H1 (cell line): ENCODE measurements around the gene USH2A. TPM values are rescaled to one million over a fixed set of nuclear protein-coding genes. Genes with fewer than 3 reads are reported as not detected.

Experiments
- CTCF ChIA-PET: fragments of 300-600 bp; sonication (Branson Sonifier 250); formaldehyde crosslinking; loops from one replicate; lab custom pipeline; 2021; ENCODE audit not compliant: partially characterized antibody; lab: Charles Lee
- POLR2A ChIA-PET: fragments of 300-600 bp; sonication (Branson Sonifier 250); formaldehyde crosslinking; loops from one replicate; lab custom pipeline; 2021; ENCODE audit warnings: inconsistent platforms; ENCODE audit not compliant: partially characterized antibody; lab: Charles Lee
- DNase-seq, 2 experiments: peaks; one replicate each; pipeline versions ENCODE4 v3.0.0 to v3.0.0-alpha.2; 2010 to 2022; ENCODE audit warnings: low spot score in 2 of 2, low read depth in 1 of 2, mixed read lengths in 1 of 2
- FAIRE-seq: peaks from 2 replicates; lab custom pipeline; 2011; peaks lifted over from hg19 to GRCh38; lab: Jason Lieb, UNC
- H2AFZ ChIP-seq: 2 replicates; pipeline ENCODE4 v1.8.1; 2012; ENCODE audit warnings: low read length, inconsistent platforms
- H2AK5ac ChIP-seq: 2 replicates; pipeline ENCODE4 v1.6.1; 2013; ENCODE audit warnings: low read depth, low read length
- H2BK120ac ChIP-seq: replicated peaks from 2 replicates; pipeline ENCODE3; 2013; ENCODE audit warnings: low read depth, low read length, inconsistent platforms
- H2BK12ac ChIP-seq: 2 replicates; pipeline ENCODE4 v1.6.1; 2013; ENCODE audit warnings: low read depth, low read length
- H2BK15ac ChIP-seq: 2 replicates; pipeline ENCODE4 v1.6.1; 2013; ENCODE audit warnings: low read length
- H2BK20ac ChIP-seq: 2 replicates; pipeline ENCODE4 v1.6.1; 2013; ENCODE audit warnings: low read length
- H2BK5ac ChIP-seq: 2 replicates; pipeline ENCODE4 v1.6.1; 2013; ENCODE audit warnings: low read depth, low read length
- H3K14ac ChIP-seq: 2 replicates; pipeline ENCODE4 v1.6.1; 2013; ENCODE audit warnings: inconsistent platforms; ENCODE audit not compliant: insufficient read length
- H3K18ac ChIP-seq: 2 replicates; pipeline ENCODE4 v1.6.1; 2013; ENCODE audit warnings: low read length; ENCODE audit errors: extremely low read depth
- H3K23ac ChIP-seq: 2 replicates; pipeline ENCODE4 v1.6.1; 2013; ENCODE audit warnings: inconsistent platforms; ENCODE audit not compliant: insufficient read length
- H3K23me2 ChIP-seq: 2 replicates; pipeline ENCODE4 v1.6.1; 2013; ENCODE audit warnings: low read depth, low read length
- H3K27ac ChIP-seq: 2 replicates; pipeline ENCODE4 v1.6.1; 2011; ENCODE audit warnings: low read depth, low read length, inconsistent platforms
- H3K27me3 ChIP-seq, 4 experiments: replicated peaks in 1 of 4; 1 replicate in 1 of 4; 2 replicates in 3 of 4; pipeline versions ENCODE4 v1.6.1 to v1.8.1; 2011 to 2013; ENCODE audit warnings: low read length in 3 of 4, mild to moderate bottlenecking in 3 of 4, inconsistent platforms in 2 of 4, mixed read lengths in 2 of 4, moderate library complexity in 1 of 4; ENCODE audit not compliant: control insufficient read depth in 3 of 4, insufficient read depth in 3 of 4; ENCODE audit errors: extremely low read depth in 1 of 4
- H3K36me3 ChIP-seq, 4 experiments: 2 replicates each; pipeline versions ENCODE4 v1.6.1 to v1.8.1; 2011 to 2013; ENCODE audit warnings: mild to moderate bottlenecking in 4 of 4, low read length in 3 of 4, moderate library complexity in 2 of 4, control low read depth in 1 of 4, inconsistent platforms in 1 of 4; ENCODE audit not compliant: insufficient read depth in 4 of 4, control insufficient read depth in 2 of 4
- H3K4ac ChIP-seq: replicated peaks from 2 replicates; pipeline ENCODE3; 2013; ENCODE audit warnings: low read length, low read depth, mixed read lengths, inconsistent platforms; ENCODE audit not compliant: insufficient read length
- H3K4me1 ChIP-seq, 4 experiments: replicated peaks in 1 of 4; 1 replicate in 1 of 4; 2 replicates in 3 of 4; pipeline versions ENCODE4 v1.6.1 to v1.8.1; 2011 to 2013; ENCODE audit warnings: low read length in 3 of 4, inconsistent platforms in 2 of 4, mixed read lengths in 1 of 4; ENCODE audit not compliant: insufficient read depth in 4 of 4, control insufficient read depth in 3 of 4
- H3K4me2 ChIP-seq, 2 experiments: 2 replicates each; pipeline versions ENCODE4 v1.6.1 to v1.8.1; 2011 to 2013; ENCODE audit warnings: low read depth in 2 of 2, low read length in 2 of 2, control low read depth in 1 of 2, inconsistent platforms in 1 of 2, mild to moderate bottlenecking in 1 of 2; ENCODE audit not compliant: insufficient read depth in 1 of 2
- H3K4me3 ChIP-seq, 4 experiments: fragments of 200-600, 300-600 bp in 1 of 4; sonication (generic), shearing (Covaris generic), sonication (Bioruptor Twin) in 1 of 4; 2 replicates each; pipeline versions ENCODE4 v1.5.1 to v1.8.1; 2011 to 2016; ENCODE audit warnings: low read length in 4 of 4, low read depth in 3 of 4, control low read depth in 2 of 4, inconsistent platforms in 2 of 4, mild to moderate bottlenecking in 2 of 4, mixed read lengths in 1 of 4, moderate library complexity in 1 of 4; ENCODE audit not compliant: insufficient read depth in 2 of 4; ENCODE audit errors: extremely low read depth in 1 of 4
- H3K56ac ChIP-seq: replicated peaks from 2 replicates; pipeline ENCODE3; 2013; ENCODE audit warnings: low read depth, mild to moderate bottlenecking, mixed read lengths, low read length, inconsistent platforms; ENCODE audit not compliant: insufficient read length
- H3K79me1 ChIP-seq: 2 replicates; pipeline ENCODE4 v1.6.1; 2013; ENCODE audit warnings: low read depth, low read length, control low read depth
- H3K79me2 ChIP-seq, 2 experiments: 2 replicates each; pipeline versions ENCODE4 v1.6.1 to v1.8.1; 2012 to 2013; ENCODE audit warnings: low read length in 2 of 2, mild to moderate bottlenecking in 2 of 2, inconsistent platforms in 1 of 2; ENCODE audit not compliant: insufficient read depth in 2 of 2, control insufficient read depth in 1 of 2
- H3K9ac ChIP-seq, 4 experiments: replicated peaks in 1 of 4; 1 replicate in 1 of 4; 2 replicates in 3 of 4; pipeline versions ENCODE4 v1.6.1 to v1.8.1; 2011 to 2013; ENCODE audit warnings: low read depth in 3 of 4, low read length in 3 of 4, control low read depth in 2 of 4, mild to moderate bottlenecking in 2 of 4, moderate library complexity in 2 of 4, inconsistent platforms in 1 of 4; ENCODE audit errors: extremely low read depth in 1 of 4
- H3K9me3 ChIP-seq, 2 experiments: 2 replicates each; pipeline versions ENCODE4 v1.6.1 to v1.8.1; 2012 to 2013; ENCODE audit warnings: mild to moderate bottlenecking in 2 of 2, moderate library complexity in 2 of 2, control low read depth in 1 of 2, inconsistent platforms in 1 of 2, low read depth in 1 of 2, low read length in 1 of 2, mixed read lengths in 1 of 2; ENCODE audit not compliant: insufficient read depth in 2 of 2
- H4K20me1 ChIP-seq, 2 experiments: replicated peaks in 1 of 2; 2 replicates each; pipeline versions ENCODE3 to v1.8.1; 2011 to 2013; ENCODE audit warnings: inconsistent platforms in 2 of 2, low read length in 2 of 2, mild to moderate bottlenecking in 1 of 2; ENCODE audit not compliant: insufficient read depth in 2 of 2, control insufficient read depth in 1 of 2
- H4K5ac ChIP-seq: 2 replicates; pipeline ENCODE4 v1.6.1; 2013; ENCODE audit warnings: low read length, low read depth, mixed read lengths, inconsistent platforms; ENCODE audit not compliant: insufficient read length
- H4K8ac ChIP-seq: 2 replicates; pipeline ENCODE4 v1.8.0; 2013; ENCODE audit warnings: mild to moderate bottlenecking, moderate library complexity, low read length, inconsistent platforms; ENCODE audit not compliant: insufficient read depth; ENCODE audit errors: extremely low read depth
- H4K91ac ChIP-seq: replicated peaks from 2 replicates; pipeline ENCODE3; 2013; ENCODE audit warnings: low read length, mixed read lengths, inconsistent platforms; ENCODE audit not compliant: insufficient read length
- BCL11A ChIP-seq, 2 experiments: IDR thresholded peaks; one replicate each; pipeline ENCODE4 v1.6.1; 2011; ENCODE audit warnings: low read depth in 2 of 2, low read length in 2 of 2, mild to moderate bottlenecking in 2 of 2
- CBX8 ChIP-seq: fragments of 300-800, 300-1000 bp; sonication (generic); IDR thresholded peaks from 2 replicates; pipeline ENCODE4 v1.7.1; 2016; ENCODE audit warnings: low read depth, low read length, borderline replicate concordance
- WGBS, 2 experiments: shearing (Covaris generic) in 1 of 2; methylation state at CpG; one replicate each; pipeline versions ENCODE4 v1.1.6 to v1.1.7; 2013 to 2015; ENCODE audit warnings: low lambda C conversion rate in 2 of 2, mixed read lengths in 2 of 2, inconsistent platforms in 1 of 2, low coverage in 1 of 2, missing lambda C conversion rate in 1 of 2; ENCODE audit not compliant: insufficient replicate concordance in 2 of 2, insufficient coverage in 1 of 2, insufficient read length in 1 of 2; ENCODE audit errors: extremely low coverage in 1 of 2, missing lambda C conversion rate in 1 of 2; 5-methylcytosine and 5-hydroxymethylcytosine counted together
- polyA plus RNA-seq, 7 experiments: library from polyadenylated mRNA; depleted of rRNA in 3 of 7; stranded (reverse) in 5 of 7; unstranded in 2 of 7; fragments of >200 nt in 5 of 7; fragments of 200-250 nt in 2 of 7; gene quantifications; 1 replicate in 5 of 7; 2 replicates in 1 of 7; 4 replicates in 1 of 7; pipeline versions ENCODE4 v1.2.1 to v1.2.3, GENCODE V29; 2011 to 2013; ENCODE audit warnings: missing spikeins in 2 of 7, mixed read lengths in 2 of 7
- total RNA-seq: library from RNA; stranded (reverse); fragmentation: NEBNext Ultra II Directional; extraction: Animal tissue kit (Norgen Biotek cat#: 25700); gene quantifications from 2 replicates; pipeline ENCODE4 v1.2.1, GENCODE V29; 2021

USH2A gene
- total and polyA plus RNA-seq, 2 of the 8 experiments (the other 6 are each of a cell fraction or from before 2014, with no cell fraction given), result 0.02 to 0.17 TPM

DNA sequence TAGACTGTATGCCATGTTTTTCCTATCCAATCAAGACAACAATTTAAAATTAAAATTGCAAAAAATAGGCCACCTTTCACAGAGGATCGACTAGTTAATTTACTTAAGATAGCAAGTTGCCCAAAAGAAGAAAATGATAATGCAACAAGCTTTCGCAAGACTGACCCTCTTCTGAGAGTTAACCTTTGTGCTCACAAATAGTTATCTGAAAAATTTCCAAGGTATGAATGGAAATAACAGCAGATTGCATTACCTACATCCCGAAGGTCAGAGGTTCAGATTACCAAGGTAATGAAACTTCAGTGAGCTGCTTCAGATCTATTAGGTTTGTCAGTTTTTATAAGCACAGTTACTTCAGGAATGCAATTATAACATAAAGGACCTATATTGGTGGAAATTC, 558.2 kb downstream of the USH2A start:
- Histone ChIP-seq H2AK5ac (no peak overlapping the region), H3K23me2 (no peaks in the 10 kb centered on the region), H2BK120ac (no peak overlapping the region), H4K8ac (no peak overlapping the region), H3K56ac (no peak overlapping the region), H3K18ac (no peak overlapping the region), H3K9me3 (no peaks in the 10 kb centered on the region), H3K4me1 (no peaks in the 10 kb centered on the region), H4K91ac (no peak overlapping the region), H2BK20ac (no peak overlapping the region), H3K4me3 (no peak overlapping the region), H3K4me2 (no peak overlapping the region), H3K23ac (no peak overlapping the region), H2BK5ac (no peak overlapping the region), H2BK15ac (no peak overlapping the region), H3K36me3 (no peaks in the 10 kb centered on the region), H3K79me1 (no peaks in the 10 kb centered on the region)
- ChIA-PET CTCF (no interaction called here), POLR2A (no interaction called here)
- DNase-seq (no peak), FAIRE-seq (no peak)
- TF ChIP-seq BCL11A (IDR thresholded peaks at IDR 0.05; ENCODE audit: low read depth in 2 of 2, low read length in 2 of 2) (no peak), CBX8 (no peak)
- TF ChIP-seq, all 59 proteins: peak for 0
- Histone ChIP-seq H3K27ac (no peak overlapping the region), H4K5ac (no peak overlapping the region), H3K4ac (no peak overlapping the region), H3K79me2 (no peaks in the 10 kb centered on the region), H4K20me1 (no peaks in the 10 kb centered on the region), H2BK12ac (no peak overlapping the region), H3K27me3 (no peaks in the 10 kb centered on the region), H3K9ac (no peak overlapping the region), H2AFZ (no peak overlapping the region), H3K14ac (no peak overlapping the region)
- WGBS, 2 experiments, result 91% methylated on average over 3 of the region's 3 CpGs; no CpG with 5 or more reads in 1 of the 2 experiments
